HepG2 (cell line): ENCODE measurements around the gene GHRHR. TPM values are rescaled to one million over a fixed set of nuclear protein-coding genes. Genes with fewer than 3 reads are reported as not detected.

ENCODE experiments used
- ATAC-seq: fragments of 200-7000 bp; cut with Tn5 transposase; 3 replicates; pipeline ENCODE4 v1.9.1; 2020; ENCODE audit warnings: mild to moderate bottlenecking, moderate library complexity
- BruUV-seq: library from RNA; stranded (reverse); fragments of 400-500 nt; replicated peaks from 2 replicates; lab custom pipeline; 2021; lab: Mats Ljungman, UMichigan
- CTCF ChIA-PET: fragments of 300-600 bp; formaldehyde crosslinking; extraction: SDS; loops from one replicate; lab custom pipeline; 2021; ENCODE audit warnings: low total read pairs, inconsistent platforms, low intra/inter-chr PET ratio; lab: Yijun Ruan, JAX
- POLR2A ChIA-PET: fragments of 350-600 bp; sonication (Branson Sonifier 250); formaldehyde crosslinking; loops from one replicate; lab custom pipeline; 2020; ENCODE audit warnings: antibody characterized with exemption, inconsistent platforms; lab: Yijun Ruan, JAX
- DNase-seq: peaks from one replicate; pipeline ENCODE4 v3.0.0-alpha.2; 2015; ENCODE audit warnings: low spot score
- FAIRE-seq: peaks from 3 replicates; lab custom pipeline; 2011; peaks lifted over from hg19 to GRCh38; lab: Jason Lieb, UNC
- H2AFZ ChIP-seq: one replicate; pipeline ENCODE4 v1.6.1; 2011; ENCODE audit warnings: low read length, inconsistent platforms
- H3K27ac ChIP-seq: fragments of 300-600 bp; 3 replicates; pipeline ENCODE4 v1.8.0; 2011; ENCODE audit warnings: mixed run types, mild to moderate bottlenecking, mixed read lengths, low read length, inconsistent platforms; ENCODE audit not compliant: insufficient read depth; ENCODE audit errors: extremely low read length
- H3K27me3 ChIP-seq, 2 experiments: fragments of 200-600 bp in 1 of 2; 2 replicates in 1 of 2; 3 replicates in 1 of 2; pipeline versions ENCODE4 v1.6.0 to v1.8.0; 2011; ENCODE audit warnings: low read length in 2 of 2, mild to moderate bottlenecking in 2 of 2, moderate library complexity in 2 of 2, inconsistent platforms in 1 of 2; ENCODE audit not compliant: insufficient read depth in 2 of 2, control insufficient read depth in 1 of 2
- H3K36me3 ChIP-seq, 2 experiments: fragments of 200-600 bp in 1 of 2; replicated peaks in 1 of 2; 2 replicates in 1 of 2; 3 replicates in 1 of 2; pipeline versions ENCODE4 v1.5.1 to v1.8.0; 2011; ENCODE audit warnings: low read length in 2 of 2, inconsistent platforms in 1 of 2; ENCODE audit not compliant: insufficient read depth in 2 of 2, control insufficient read depth in 1 of 2
- H3K4me1 ChIP-seq: 2 replicates; pipeline ENCODE4 v1.5.1; 2012; ENCODE audit warnings: low read length, inconsistent platforms; ENCODE audit not compliant: insufficient read depth
- H3K4me2 ChIP-seq: 2 replicates; pipeline ENCODE4 v1.6.0; 2011; ENCODE audit warnings: low read depth, low read length, inconsistent platforms
- H3K4me3 ChIP-seq, 3 experiments: fragments of 200-600 bp in 1 of 3; sonication (generic), shearing (Covaris generic) in 1 of 3; replicated peaks in 1 of 3; 2 replicates each; pipeline ENCODE4 v1.5.1; 2011 to 2016; ENCODE audit warnings: low read length in 3 of 3, inconsistent platforms in 2 of 3, low read depth in 2 of 3, mild to moderate bottlenecking in 2 of 3, control low read depth in 1 of 3, mixed read lengths in 1 of 3; ENCODE audit not compliant: insufficient read depth in 1 of 3
- H3K79me2 ChIP-seq: one replicate; pipeline ENCODE4 v1.6.1; 2011; ENCODE audit warnings: low read length, inconsistent platforms; ENCODE audit not compliant: insufficient read depth
- H3K9ac ChIP-seq: 2 replicates; pipeline ENCODE4 v1.6.0; 2011; ENCODE audit warnings: mild to moderate bottlenecking, low read depth, low read length, inconsistent platforms; ENCODE audit not compliant: insufficient read depth
- H3K9me3 ChIP-seq: 2 replicates; pipeline ENCODE4 v1.5.1; 2012; ENCODE audit warnings: mild to moderate bottlenecking, low read length
- H4K20me1 ChIP-seq: 2 replicates; pipeline ENCODE4 v1.6.0; 2011; ENCODE audit warnings: inconsistent platforms, mild to moderate bottlenecking, low read length, moderate library complexity; ENCODE audit not compliant: insufficient read depth
- ATF6 ChIP-seq: sonication (generic); formaldehyde crosslinking; conservative IDR thresholded peaks from 2 replicates; pipeline ENCODE4 v1.4.0; 2020; ENCODE audit warnings: missing genetic modification reagents
- ATF7-NPFF ChIP-seq: sonication (generic); formaldehyde crosslinking; IDR thresholded peaks from 2 replicates; pipeline ENCODE4 v1.8.1; 2023; ENCODE audit warnings: mild to moderate bottlenecking, low read depth, missing genetic modification reagents, moderate library complexity
- CBFB ChIP-seq: sonication (generic); formaldehyde crosslinking; IDR thresholded peaks from 2 replicates; pipeline ENCODE4 v1.4.0; 2020; ENCODE audit warnings: missing genetic modification reagents
- DR1 ChIP-seq: sonication (generic); formaldehyde crosslinking; IDR thresholded peaks from 2 replicates; pipeline ENCODE4 v1.8.0; 2021; ENCODE audit warnings: mild to moderate bottlenecking, missing genetic modification reagents, inconsistent platforms
- ETS1 ChIP-seq: sonication (generic); formaldehyde crosslinking; IDR thresholded peaks from 2 replicates; pipeline ENCODE4 v1.4.0; 2020; ENCODE audit warnings: missing genetic modification reagents
- HINFP ChIP-seq: sonication (generic); formaldehyde crosslinking; IDR thresholded peaks from 2 replicates; pipeline ENCODE4 v1.4.0; 2020; ENCODE audit warnings: low read depth, mild to moderate bottlenecking, missing genetic modification reagents
- PAWR ChIP-seq: sonication (generic); formaldehyde crosslinking; IDR thresholded peaks from 2 replicates; pipeline ENCODE4 v1.4.0; 2020; ENCODE audit warnings: missing genetic modification reagents, mild to moderate bottlenecking, borderline replicate concordance
- REXO4 ChIP-seq: sonication (generic); formaldehyde crosslinking; IDR thresholded peaks from 2 replicates; pipeline ENCODE4 v1.8.0; 2022; ENCODE audit warnings: missing genetic modification reagents, mild to moderate bottlenecking, borderline replicate concordance
- ZFP41 ChIP-seq: sonication (generic); formaldehyde crosslinking; IDR thresholded peaks from 2 replicates; pipeline ENCODE4 v1.4.0; 2020; ENCODE audit warnings: mild to moderate bottlenecking, missing genetic modification reagents, borderline replicate concordance
- ZNF513 ChIP-seq: sonication (generic); formaldehyde crosslinking; conservative IDR thresholded peaks from 2 replicates; pipeline ENCODE4 v1.5.0; 2020; ENCODE audit warnings: missing genetic modification reagents
- ZNF572 ChIP-seq: sonication (generic); formaldehyde crosslinking; IDR thresholded peaks from 2 replicates; pipeline ENCODE4 v1.5.1; 2020; ENCODE audit warnings: mild to moderate bottlenecking, missing genetic modification reagents
- ZNF83 ChIP-seq: sonication (generic); formaldehyde crosslinking; IDR thresholded peaks from 2 replicates; pipeline ENCODE4 v1.4.0; 2020; ENCODE audit warnings: missing genetic modification reagents, mild to moderate bottlenecking, borderline replicate concordance
- WGBS: methylation state at CpG from one replicate; pipeline ENCODE4 v1.1.6; 2017; ENCODE audit warnings: low lambda C conversion rate; 5-methylcytosine and 5-hydroxymethylcytosine counted together
- in situ Hi-C: cut with HindIII; loops from 2 replicates; pipeline ENCODE4 v1.10.0; 2017; ENCODE audit warnings: low pct_unique_long_range_greater_than_20kb; ENCODE audit not compliant: extremely low pct_ligation_motif_present
- intact Hi-C: fragments of 100-400 bp; cut with micrococcal nuclease; formaldehyde crosslinking; loops from one replicate; pipeline ENCODE4 v1.10.0; 2022; ENCODE audit not compliant: unreplicated experiment
- polyA plus RNA-seq, 8 experiments: library from polyadenylated mRNA; depleted of rRNA in 3 of 8; stranded (reverse) in 7 of 8; unstranded in 1 of 8; fragments of >200 nt; fragmentation: Illumina TruSeq in 4 of 8; extraction: Trizol in 4 of 8; gene quantifications; 2 replicates each; pipeline versions ENCODE4 v1.2.1 to v1.2.3, GENCODE V29; 2011 to 2016; ENCODE audit warnings: low read depth in 4 of 8, missing spikeins in 1 of 8, mixed read lengths in 1 of 8; ENCODE audit not compliant: insufficient read depth in 1 of 8
- total RNA-seq, 5 experiments: library from RNA; depleted of rRNA; stranded (reverse); fragments of >200 nt; fragmentation: Illumina TruSeq; extraction: Trizol; gene quantifications; 2 replicates each; pipeline ENCODE4 v1.2.3, GENCODE V29; 2016; ENCODE audit warnings: low read depth in 1 of 5

GHRHR gene
- total and polyA plus RNA-seq, 2 of the 13 experiments (the other 11 are each of a cell fraction or from before 2014, with no cell fraction given): not detected

- Histone ChIP-seq H3K27ac (no peak overlapping the region), H4K20me1 (no peaks in the 10 kb centered on the region), H3K4me3 (no peak overlapping the region), H3K4me2 (no peak overlapping the region), H3K9ac (no peak overlapping the region), H3K9me3 (no peaks in the 10 kb centered on the region), H3K27me3 (peaks cover 0 to 7% of the 10 kb centered on the region in 2 experiments; a peak in 1 of 5 replicates), H3K36me3 (no peaks in the 10 kb centered on the region), H3K79me2 (no peaks in the 10 kb centered on the region), H3K4me1 (peaks cover 4% of the 10 kb centered on the region; the same call in 1 of the 2 replicates), H2AFZ (no peak overlapping the region)
- ATAC-seq (no peak), DNase-seq (no peak), FAIRE-seq (no peak)
- CTCF ChIA-PET: interaction anchor here (2.1 kb wide), 1 partner anchor 138 kb away, joined by 22 read pairs; no protein-coding TSS in a partner anchor
- 56% methylated on average over 12 of the region's 13 CpGs for WGBS
- POLR2A ChIA-PET: no interaction called here
- in situ Hi-C loops (loop anchor here (5.0 to 25.0 kb wide), 2 partner anchors 138 to 753 kb away; no protein-coding TSS in a partner anchor), intact Hi-C loops (no loop called here)
- BruUV-seq: no TSS peak
- TF ChIP-seq CBFB (CRISPR knock-in tag) (no peak), HINFP (no peak), ATF7-NPFF (no peak), REXO4 (CRISPR knock-in tag) (no peak), ZNF572 (no peak), PAWR (CRISPR knock-in tag) (no peak), ZNF513 (CRISPR knock-in tag) (no peak), DR1 (CRISPR knock-in tag) (no peak), ETS1 (CRISPR knock-in tag) (no peak), ATF6 (CRISPR knock-in tag) (no peak), ZFP41 (CRISPR knock-in tag) (no peak), ZNF83 (CRISPR knock-in tag) (no peak)
Measured at GRCh38 chr7:30984359-30985107, 20.8 kb downstream of the GHRHR start.
